HG03342 (cell line): Measurements from ENCODE around the gene COX4I1.

Experiments
- ATAC-seq: cut with Tn5 transposase; IDR thresholded peaks from one replicate; pipeline ENCODE4 v1.9.1; 2021; ENCODE audit warnings: mild to moderate bottlenecking, moderate library complexity; ENCODE audit not compliant: unreplicated experiment

The COX4I1 gene

DNA sequence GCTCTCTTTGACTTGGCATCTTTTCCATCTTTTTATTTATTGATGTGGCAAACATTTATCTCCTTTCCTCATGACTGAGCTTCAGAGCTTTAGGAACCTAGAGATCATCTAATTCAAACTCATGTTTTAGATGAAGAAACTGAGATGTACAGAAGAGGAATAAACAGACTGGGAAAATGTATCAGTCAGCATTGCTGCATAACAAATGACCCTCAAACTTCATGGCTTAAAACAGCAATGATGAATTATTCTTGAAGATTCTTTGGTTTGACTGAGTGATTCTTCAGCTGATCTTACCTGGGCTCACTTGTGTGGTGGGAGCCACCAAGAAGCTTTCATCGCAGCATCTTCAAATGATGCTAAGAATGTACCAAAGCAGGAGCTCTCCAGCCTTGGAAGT, 55.4 kb downstream of the COX4I1 start:
- ATAC-seq = no peak

DNA sequence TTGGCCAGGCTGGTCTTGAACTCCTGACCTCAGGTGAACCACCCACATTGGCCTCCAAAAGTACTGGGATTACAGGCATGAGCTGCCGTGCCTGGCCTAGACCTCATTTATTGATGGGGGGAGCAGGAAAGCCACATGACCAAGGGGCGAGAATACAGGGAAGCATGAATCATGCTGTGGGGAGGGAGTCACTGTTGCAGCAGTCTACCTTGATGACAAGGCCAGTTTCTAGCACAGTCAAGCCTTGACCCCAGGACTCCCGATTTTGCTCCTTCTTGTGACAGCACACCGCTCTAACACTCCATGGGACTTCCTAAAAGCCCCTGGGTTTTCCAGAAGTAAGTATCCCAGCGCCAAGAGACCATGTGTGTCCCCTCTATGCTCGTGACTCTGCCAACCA, 56.6 kb downstream of the COX4I1 start:
- no peak for ATAC-seq

DNA sequence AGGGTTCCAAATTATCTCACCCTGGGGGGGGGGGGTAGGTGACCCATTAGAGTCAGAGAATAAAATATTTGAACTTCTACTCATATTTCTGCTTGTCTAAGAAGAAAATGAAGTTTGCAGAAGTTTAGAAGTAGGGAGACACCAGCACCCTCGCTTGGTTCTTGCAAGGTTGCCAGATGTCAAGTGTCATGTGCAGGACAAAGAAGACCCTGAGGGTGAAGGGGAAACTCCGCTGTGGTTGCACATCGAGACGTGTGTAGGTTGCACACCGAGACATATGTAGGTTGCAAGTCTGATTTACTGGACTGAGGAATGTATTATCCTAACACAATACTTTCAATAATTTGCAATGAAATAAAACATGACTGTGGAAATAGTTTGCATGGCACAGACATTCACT, 57.1 kb downstream of the COX4I1 start:
- no peak for ATAC-seq
